NCI-H2227 (cell line): Measurements from ENCODE around the gene AHSA1.

Source experiments
- DNase-seq: peaks from one replicate; lab custom pipeline; 2025; ENCODE audit not compliant: unreplicated experiment; lab: John Stamatoyannopoulos, UW

Gene AHSA1

DNA sequence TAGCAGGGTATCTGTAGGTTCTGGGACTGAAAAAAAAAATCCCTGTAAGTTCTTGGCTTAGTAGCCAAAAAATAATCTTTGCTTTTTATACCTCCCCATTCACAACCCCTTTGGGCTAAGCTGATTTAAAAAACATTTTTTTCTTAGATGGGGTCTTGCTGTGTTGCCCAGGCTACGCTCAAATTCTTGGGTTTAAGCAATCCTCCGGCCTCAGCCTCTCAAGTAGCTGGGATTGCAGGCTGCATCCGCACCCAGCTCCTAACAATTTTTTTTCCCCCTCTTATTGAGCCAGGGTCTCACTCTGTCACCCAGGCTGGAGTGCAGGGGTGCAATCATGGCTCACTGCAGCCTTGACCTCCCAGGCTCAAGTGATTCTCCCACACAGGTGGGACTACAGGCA is 49.9 kb downstream of the AHSA1 start:
- DNase-seq: no peak

DNA sequence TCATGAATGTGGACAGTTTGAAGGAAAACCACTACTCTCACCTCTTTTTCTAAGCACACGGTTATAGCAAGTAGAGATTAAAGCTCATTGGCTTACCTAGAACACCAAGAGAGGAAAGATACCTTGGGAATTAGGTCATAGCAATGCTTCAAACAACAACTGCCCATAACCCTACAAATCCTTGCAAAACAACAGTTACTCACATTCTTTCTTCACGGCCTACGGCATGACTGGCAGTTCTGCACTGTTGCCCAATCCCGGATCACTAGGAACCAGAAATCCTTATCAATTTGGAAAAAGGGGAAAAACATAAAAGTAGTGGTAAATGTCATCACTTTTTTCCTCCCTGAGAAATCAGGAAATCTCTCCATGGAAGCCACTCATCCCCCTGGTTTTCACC is 50.4 kb downstream of the AHSA1 start:
- DNase-seq: no peak

DNA sequence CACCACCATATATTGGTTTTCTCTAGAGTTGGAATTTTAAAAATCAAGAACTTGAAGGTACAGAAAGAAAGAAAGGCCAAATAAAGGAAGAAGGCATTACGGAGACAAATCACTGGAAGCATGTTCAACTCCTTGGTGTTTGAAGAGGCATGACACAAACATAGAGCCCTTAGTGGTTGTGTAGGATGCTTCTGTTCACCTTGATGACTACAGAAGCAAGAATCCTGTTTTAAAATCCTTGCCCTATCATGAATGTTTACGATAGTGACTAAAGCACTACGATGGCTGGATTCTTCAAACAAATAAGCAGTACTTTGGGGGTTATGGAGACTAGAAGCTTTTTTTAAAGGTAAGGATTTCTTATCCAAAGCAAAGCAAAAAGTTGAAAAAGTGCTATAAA is 51.0 kb downstream of the AHSA1 start:
- DNase-seq: no peak

DNA sequence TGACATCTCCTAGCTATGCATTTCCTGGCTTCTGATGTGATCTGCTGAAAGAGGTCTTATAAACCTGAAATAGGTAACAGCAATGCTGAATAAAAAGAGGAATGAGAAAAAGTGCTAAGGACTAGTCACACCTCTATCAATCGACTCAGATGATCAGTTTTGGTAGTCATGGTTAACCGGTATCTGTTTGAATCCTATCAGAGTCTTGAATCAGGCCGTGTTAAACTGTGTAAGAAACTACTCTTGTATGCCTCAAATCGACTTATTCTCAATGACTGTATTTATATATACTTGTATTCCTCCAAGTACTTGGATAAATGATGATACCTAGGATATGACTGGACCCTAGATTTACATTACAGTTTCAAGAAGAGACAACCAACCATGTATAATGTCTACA is 51.5 kb downstream of the AHSA1 start:
- DNase-seq: no peak

DNA sequence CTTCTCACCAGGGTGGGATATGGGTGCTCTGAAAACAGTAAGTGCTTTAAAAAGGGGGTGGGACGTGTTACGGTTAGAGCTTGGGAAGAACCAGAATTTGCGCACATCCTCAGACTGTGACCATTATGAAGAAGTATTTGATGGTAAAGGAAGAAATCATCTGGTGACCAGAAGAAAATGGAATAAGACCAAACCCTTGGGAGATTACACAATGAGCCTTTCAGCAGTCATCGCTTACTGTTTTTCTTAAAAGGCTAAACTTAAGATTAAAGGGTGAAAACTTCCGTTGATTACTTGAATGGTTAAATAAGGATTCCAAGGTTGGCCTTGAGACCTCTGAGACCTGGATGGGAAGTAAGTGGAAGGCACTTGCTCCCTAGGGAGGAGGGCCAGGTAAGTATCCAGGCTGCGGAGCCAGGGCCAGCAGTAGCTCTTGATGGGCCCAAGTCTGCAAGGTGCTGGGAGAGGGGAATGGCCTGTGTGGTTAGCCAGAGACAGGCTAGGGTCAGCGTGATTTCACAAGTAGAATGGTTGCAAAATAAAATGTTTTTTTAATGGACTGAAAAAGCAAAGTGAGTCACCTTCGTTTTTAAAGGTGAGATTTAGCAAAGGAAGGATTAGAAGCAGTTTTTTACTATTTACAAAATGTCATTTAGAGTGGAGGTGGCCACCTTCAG is 53.7 kb downstream of the AHSA1 start:
- DNase-seq: no peak

DNA sequence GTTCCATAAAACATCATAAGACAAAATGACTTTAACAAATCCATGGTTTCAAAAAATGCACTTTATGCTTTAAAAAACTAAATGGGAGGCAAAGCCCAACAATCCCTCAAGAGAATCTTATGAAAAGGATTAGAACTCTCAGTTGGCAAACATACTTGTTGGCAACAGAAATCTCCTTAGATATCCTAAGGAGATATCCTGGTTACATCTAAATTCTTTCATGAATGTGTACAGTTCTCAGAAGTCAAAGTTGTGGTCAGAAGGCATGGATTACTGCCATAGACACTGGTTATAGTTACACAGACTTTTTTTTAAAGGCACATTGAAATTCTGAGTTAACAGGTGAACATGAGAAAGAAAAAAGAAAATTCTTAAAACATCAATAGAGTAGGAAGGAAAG is 58.2 kb downstream of the AHSA1 start:
- DNase-seq: no peak
